Head of caudate nucleus (tissue), 42 donors: ENCODE measurements around the gene DDAH1.
A peak's percentile ranks its signal among the peaks of the same experiment; 100 is the strongest.

Experiments used
- DNase-seq, 42 donors: peaks; one replicate each; pipeline versions ENCODE4 v3.0.0 to v3.0.0-alpha.2; 2020 to 2021; ENCODE audit warnings: mixed read lengths in 7 of 42
- intact Hi-C: fragments of 100-400 bp; cut with DNase I; formaldehyde crosslinking; loops from one replicate; pipeline ENCODE4 v1.15.0; 2022

DDAH1 gene

GRCh38 chr1:85295654-85296053 is 169.3 kb downstream of the DDAH1 start:
- DNase-seq = no peak
- intact Hi-C loops = no loop called here

GRCh38 chr1:85295006-85295431 is 169.9 kb downstream of the DDAH1 start:
- intact Hi-C loops = no loop called here
- DNase-seq = no peak

- intact Hi-C loops = no loop called here
- DNase-seq = no peak
These were observed 174.1 kb downstream of the DDAH1 start for GRCh38 chr1:85290826-85291225.

- no peak for DNase-seq
- intact Hi-C loops = no loop called here
These were observed 175.1 kb downstream of the DDAH1 start for GRCh38 chr1:85289848-85290335.

GRCh38 chr1:85289207-85289847 is 175.6 kb downstream of the DDAH1 start:
- intact Hi-C loops = no loop called here

GRCh38 chr1:85284202-85284601 is 180.8 kb downstream of the DDAH1 start:
- no peak for DNase-seq
- intact Hi-C loops = no loop called here

More at GRCh38 chr1:85289207-85289847, 175.6 kb downstream of the DDAH1 start:
- DNase-seq = no peak

GRCh38 chr1:85283475-85284199 is 181.3 kb downstream of the DDAH1 start:
- intact Hi-C loops = no loop called here
- DNase-seq = peak in 13 of 42 donors; percentile 9 to 66 (median 21)

- no peak for DNase-seq
- intact Hi-C loops = no loop called here
These were observed 182.5 kb downstream of the DDAH1 start for GRCh38 chr1:85282424-85282823.

GRCh38 chr1:85280636-85281035 is 184.3 kb downstream of the DDAH1 start:
- intact Hi-C loops = no loop called here
- no peak for DNase-seq

- intact Hi-C loops = no loop called here
These were observed 185.4 kb downstream of the DDAH1 start for GRCh38 chr1:85279458-85280080.

GRCh38 chr1:85278853-85279314 is 186.1 kb downstream of the DDAH1 start:
- DNase-seq = peak; percentile 29 to 85 (median 66)
- intact Hi-C loops = no loop called here

More at GRCh38 chr1:85279458-85280080, 185.4 kb downstream of the DDAH1 start:
- peak in 1 of 42 donors; percentile 8 for DNase-seq

- intact Hi-C loops = no loop called here
- no peak for DNase-seq
These were observed 187.2 kb downstream of the DDAH1 start for GRCh38 chr1:85277802-85278201.

- intact Hi-C loops = no loop called here
These were observed 187.8 kb downstream of the DDAH1 start for GRCh38 chr1:85276978-85277639.

GRCh38 chr1:85276215-85276977 is 188.6 kb downstream of the DDAH1 start, which contains the start of gene BCL10:
Gene BCL10, minus strand, starts transcription at chr1:85276632. Its CDS starts 280 bp downstream, at chr1:85276352.
- intact Hi-C loops = no loop called here
- peak; percentile 96 to 100 (median 99) for DNase-seq

More at GRCh38 chr1:85276978-85277639, 187.8 kb downstream of the DDAH1 start:
- no peak for DNase-seq

GRCh38 chr1:85275701-85276214 is 189.2 kb downstream of the DDAH1 start:
- DNase-seq = peak in 3 of 42 donors; percentile 11 to 23 (median 16)
- intact Hi-C loops = no loop called here

- intact Hi-C loops = no loop called here
- no peak for DNase-seq
These were observed 189.9 kb downstream of the DDAH1 start for GRCh38 chr1:85274969-85275453.

GRCh38 chr1:85273397-85273796 is 191.6 kb downstream of the DDAH1 start:
- intact Hi-C loops = no loop called here
- no peak for DNase-seq
